ENCODE measurements around the gene ASIC2.

DNA sequence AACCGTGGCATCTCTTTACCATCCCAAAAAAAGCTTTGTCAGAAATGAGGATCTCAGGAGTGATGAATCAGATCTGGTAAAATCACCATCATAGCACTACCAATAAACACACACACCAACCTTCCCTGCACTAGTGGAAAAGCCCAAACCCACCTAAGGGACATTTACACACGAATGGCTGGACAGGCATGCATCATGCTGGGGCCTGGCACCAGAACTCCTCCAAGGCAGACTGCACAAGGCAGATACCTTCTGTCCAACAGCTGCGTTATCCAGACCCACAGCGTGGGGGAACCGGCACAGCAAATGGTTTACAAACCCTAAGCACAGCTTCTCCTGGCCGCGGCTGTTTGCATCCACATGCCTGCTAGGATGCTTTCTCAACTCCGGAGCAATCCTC is 2.8 kb downstream of the ASIC2 start:
- TF ChIP-seq, protein P1, sequence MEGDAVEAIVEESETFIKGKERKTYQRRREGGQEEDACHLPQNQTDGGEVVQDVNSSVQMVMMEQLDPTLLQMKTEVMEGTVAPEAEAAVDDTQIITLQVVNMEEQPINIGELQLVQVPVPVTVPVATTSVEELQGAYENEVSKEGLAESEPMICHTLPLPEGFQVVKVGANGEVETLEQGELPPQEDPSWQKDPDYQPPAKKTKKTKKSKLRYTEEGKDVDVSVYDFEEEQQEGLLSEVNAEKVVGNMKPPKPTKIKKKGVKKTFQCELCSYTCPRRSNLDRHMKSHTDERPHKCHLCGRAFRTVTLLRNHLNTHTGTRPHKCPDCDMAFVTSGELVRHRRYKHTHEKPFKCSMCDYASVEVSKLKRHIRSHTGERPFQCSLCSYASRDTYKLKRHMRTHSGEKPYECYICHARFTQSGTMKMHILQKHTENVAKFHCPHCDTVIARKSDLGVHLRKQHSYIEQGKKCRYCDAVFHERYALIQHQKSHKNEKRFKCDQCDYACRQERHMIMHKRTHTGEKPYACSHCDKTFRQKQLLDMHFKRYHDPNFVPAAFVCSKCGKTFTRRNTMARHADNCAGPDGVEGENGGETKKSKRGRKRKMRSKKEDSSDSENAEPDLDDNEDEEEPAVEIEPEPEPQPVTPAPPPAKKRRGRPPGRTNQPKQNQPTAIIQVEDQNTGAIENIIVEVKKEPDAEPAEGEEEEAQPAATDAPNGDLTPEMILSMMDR (IDR thresholded peaks at IDR 0.05; ENCODE audit: insufficient read depth, low read length, poor library complexity, severe bottlenecking) = no peak
- no peak for TF ChIP-seq EZH2phosphoT487 (conservative IDR thresholded peaks at IDR 0.05; ENCODE audit: low read length)

Data from SU-DHL-6 (cell line).